ENCODE data around the gene CHD9.

- peak; percentile 63 for TF ChIP-seq CTCF (IDR thresholded peaks at IDR 0.05; ENCODE audit: insufficient read depth, low read depth, low read length)
- no peak for TF ChIP-seq EZH2 (IDR thresholded peaks at IDR 0.05; ENCODE audit: insufficient read depth, low read length)
Measured at GRCh38 chr16:53282975-53283946, 228.5 kb downstream of the CHD9 start.

Measured in astrocyte (in vitro differentiated cells and primary cell).